ENCODE results near the gene HADHB.
"Not testable (repeated sequence)": the region's sequence is repeated elsewhere in the genome, so short reads cannot be mapped to it uniquely, and the experiment has no call there.

Gene HADHB

DNA sequence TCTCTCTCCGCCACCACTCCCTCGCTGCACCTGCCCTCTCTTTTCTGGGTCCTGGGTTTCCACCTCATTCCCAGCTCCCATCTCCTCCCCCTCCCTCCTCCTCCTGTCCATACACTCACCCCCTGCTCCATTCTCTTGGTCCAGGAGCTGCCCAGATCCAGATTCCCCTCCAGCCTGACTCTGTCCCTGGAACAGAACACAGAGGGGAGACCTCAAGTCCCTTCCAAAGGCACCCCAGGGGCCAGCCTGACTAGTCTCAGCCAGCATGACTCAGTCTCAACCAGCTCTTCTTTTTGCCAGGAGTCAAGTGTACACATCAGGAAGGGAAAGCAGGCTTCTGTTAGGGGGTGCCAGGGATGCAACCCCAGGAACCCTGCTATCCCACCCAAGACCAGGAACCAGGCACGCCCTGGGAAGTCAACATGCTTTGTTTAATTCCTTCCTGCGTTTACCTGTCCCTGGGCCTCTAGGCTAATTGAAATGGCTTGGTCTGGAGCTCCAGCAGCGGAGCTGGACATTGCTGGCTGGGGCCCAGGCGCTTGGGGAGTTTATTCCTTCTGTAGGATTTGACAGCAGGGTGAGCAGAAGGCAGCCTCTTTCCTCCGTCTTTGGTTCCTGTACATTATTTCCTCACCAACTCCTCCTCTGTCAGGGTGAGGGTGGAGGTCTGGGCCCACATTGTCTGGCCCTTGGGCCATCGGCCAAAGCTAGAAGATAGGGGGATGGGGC lies 72.8 kb downstream of the HADHB start:
- no peak for TF ChIP-seq ZFX (IDR thresholded peaks at IDR 0.05; ENCODE audit: borderline replicate concordance)
- TF ChIP-seq, protein P1, sequence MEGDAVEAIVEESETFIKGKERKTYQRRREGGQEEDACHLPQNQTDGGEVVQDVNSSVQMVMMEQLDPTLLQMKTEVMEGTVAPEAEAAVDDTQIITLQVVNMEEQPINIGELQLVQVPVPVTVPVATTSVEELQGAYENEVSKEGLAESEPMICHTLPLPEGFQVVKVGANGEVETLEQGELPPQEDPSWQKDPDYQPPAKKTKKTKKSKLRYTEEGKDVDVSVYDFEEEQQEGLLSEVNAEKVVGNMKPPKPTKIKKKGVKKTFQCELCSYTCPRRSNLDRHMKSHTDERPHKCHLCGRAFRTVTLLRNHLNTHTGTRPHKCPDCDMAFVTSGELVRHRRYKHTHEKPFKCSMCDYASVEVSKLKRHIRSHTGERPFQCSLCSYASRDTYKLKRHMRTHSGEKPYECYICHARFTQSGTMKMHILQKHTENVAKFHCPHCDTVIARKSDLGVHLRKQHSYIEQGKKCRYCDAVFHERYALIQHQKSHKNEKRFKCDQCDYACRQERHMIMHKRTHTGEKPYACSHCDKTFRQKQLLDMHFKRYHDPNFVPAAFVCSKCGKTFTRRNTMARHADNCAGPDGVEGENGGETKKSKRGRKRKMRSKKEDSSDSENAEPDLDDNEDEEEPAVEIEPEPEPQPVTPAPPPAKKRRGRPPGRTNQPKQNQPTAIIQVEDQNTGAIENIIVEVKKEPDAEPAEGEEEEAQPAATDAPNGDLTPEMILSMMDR (IDR thresholded peaks at IDR 0.05) = no peak

DNA sequence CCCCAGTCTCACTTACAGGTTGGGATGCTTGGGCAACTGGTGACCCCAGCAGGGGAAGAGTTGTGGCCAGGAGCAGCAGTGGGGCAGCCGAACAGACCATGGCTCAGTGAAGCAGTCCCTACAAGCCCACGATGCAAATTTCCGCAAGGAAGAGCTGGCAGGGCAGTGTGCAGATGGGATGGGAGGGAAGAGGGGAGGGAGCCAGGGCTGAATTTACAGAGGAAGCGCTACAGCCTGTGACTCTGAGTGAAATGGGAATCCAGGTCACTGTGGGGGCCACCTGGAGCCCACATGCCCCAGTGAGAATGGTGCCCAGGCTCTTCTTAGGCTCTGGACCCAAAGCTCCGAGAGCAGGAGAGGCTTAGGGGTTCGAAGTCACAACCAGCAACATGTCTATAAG lies 74.2 kb downstream of the HADHB start:
- no peak overlapping the region for H3K27ac ChIP-seq
- TF ChIP-seq, protein P1 (IDR thresholded peaks at IDR 0.05) = no peak
- TF ChIP-seq ZFX (IDR thresholded peaks at IDR 0.05; ENCODE audit: borderline replicate concordance) = no peak

More for the DNA sequence above, 72.8 kb downstream of the HADHB start:
- no peak overlapping the region for H3K27ac ChIP-seq

DNA sequence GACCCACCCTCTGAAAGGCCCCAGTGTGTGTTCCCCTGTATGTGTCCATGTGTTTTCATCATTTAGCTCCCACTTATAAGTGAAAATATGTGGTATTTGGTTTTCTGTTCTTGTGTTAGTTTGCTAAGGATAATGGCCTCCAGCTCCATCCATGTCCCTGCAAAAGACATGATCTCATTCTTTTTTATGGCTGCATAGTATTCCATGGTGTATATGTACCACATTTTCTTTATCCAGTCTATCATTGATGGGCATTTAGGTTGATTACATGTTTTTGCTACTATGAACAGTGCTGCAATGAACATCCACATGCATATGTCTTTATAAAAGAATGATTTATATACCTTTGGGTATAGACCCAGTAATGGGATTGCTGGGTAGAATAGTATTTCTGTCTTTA lies 79.7 kb downstream of the HADHB start:
- not testable (repeated sequence) for H3K27ac ChIP-seq

DNA sequence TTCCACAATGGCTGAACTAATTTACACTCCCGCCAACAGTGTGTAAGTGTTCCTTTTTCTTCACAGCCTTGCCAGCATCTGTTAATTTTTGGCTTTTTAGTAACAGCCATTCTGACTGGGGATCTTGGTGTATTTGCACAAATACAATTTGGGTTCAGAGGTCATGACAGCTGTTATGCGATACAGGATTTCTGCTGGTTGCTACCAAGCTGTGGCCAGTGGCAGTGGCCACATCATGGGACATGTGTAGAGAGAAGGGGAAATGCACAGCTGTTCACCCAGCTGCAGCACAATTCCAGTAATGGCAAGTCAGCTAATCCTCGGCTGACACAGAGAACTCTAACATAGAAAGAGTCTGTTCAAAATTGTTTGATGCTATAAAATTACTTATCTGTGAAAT lies 80.2 kb downstream of the HADHB start:
- no peak overlapping the region for H3K27ac ChIP-seq
- TF ChIP-seq, protein P1 (IDR thresholded peaks at IDR 0.05) = no peak
- TF ChIP-seq ZFX (IDR thresholded peaks at IDR 0.05; ENCODE audit: borderline replicate concordance) = no peak

DNA sequence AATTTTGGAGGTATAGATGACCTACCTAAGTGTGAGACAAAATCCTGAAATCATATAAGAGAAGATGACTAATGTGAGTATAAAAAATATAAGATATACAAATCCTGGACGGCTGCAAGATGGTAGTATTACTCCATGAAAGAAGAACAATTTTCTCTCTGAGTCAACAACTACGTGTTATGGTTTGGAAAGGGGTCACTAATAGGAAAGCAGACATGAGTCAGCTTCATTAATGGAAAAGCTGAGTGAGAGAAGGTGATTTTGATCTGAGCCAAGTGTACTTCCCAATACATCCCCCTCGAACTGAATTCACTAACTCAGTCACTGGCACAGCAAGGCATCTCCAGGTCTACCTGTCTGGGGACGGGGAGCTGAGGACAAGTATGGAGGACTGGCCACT lies 81.1 kb downstream of the HADHB start:
- no peak overlapping the region for H3K27ac ChIP-seq
- TF ChIP-seq ZFX (IDR thresholded peaks at IDR 0.05; ENCODE audit: borderline replicate concordance) = no peak
- TF ChIP-seq, protein P1 (IDR thresholded peaks at IDR 0.05) = no peak

DNA sequence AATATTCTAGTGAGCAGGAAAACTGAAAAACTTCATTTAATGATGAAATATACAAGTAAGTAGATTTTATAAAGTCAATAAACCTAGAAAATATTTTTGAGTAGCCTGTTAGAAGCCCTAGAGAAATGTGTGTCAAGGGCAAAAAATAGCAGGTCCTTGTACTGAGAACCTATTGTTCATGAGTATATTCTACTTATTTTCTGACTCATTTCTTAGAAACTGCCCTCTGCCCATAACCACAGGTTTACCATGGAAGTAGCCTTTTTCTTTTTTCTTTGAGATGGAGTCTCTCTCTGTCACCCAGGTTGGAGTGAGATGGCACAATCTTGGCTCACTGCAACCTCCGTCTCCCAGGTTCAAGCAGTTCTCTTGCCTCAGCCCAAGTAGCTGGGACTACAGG lies 81.8 kb downstream of the HADHB start:
- TF ChIP-seq, protein P1 (IDR thresholded peaks at IDR 0.05) = no peak
- no peak for TF ChIP-seq ZFX (IDR thresholded peaks at IDR 0.05; ENCODE audit: borderline replicate concordance)
- H3K27ac ChIP-seq = no peak overlapping the region

DNA sequence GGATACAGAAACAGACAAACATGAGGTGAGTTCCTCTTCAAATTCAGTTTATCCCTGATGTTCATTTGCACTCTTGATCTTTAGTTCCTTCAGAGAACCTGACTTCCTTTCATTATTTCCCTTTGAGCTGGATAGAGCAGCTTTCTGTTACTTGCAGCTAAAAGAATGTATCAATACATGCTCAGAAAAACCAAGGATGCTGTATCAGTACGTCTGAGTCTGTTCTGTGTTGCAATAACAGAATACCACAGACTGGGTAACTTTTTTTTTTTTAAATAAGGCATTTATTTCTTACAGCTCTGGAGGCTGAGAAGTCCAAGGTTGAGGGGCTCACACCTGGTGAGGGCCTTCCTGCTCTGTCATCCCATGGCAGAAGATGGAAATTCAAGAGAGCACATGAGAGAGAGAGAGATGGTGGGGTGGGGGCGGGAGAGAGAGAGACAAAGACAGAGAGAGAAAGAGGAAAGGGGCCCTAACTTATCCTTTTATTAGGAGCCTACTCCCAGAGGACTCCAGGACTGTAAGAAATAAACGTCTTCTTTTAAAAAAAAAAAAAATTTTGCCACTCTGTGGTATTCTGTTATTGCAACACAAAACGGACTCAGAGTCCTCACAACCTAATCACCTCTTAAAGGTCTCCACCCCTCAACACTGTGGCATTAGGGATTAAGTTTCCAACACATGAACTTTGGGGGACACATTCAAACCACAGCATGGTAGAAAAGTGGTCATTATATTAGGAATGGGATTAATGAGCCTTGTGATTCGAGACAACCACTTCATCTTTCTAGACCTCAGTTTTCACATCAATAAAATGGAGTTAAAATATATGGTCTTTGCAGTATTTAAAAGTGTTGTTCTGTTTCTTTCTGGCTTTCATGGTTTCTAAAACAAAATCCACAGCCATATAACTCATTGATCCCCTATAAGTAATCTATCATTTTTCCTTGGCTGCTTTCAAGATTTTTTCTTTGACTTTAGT lies 82.8 kb downstream of the HADHB start:
- TF ChIP-seq, protein P1 (IDR thresholded peaks at IDR 0.05) = no peak
- TF ChIP-seq ZFX (IDR thresholded peaks at IDR 0.05; ENCODE audit: borderline replicate concordance) = no peak
- no peak overlapping the region for H3K27ac ChIP-seq

DNA sequence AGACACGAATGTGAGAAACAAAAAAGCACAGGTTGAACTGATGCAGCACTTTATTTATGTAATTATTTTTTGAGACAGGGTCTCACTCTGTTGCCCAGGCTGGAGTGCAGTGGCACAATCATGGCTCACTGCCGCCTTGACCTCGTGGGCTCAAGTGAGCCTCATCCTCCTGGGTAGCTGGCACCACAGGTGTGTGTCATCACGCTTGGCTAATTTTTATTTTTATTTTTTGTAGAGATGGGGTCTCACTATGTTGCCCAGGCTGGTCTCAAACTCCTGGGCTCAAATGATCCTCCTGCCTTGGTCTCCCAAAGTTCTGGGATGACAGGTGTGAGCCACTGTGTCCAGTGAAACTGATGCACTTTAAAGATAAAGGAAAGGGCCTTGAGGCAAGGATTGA lies 84.3 kb downstream of the HADHB start:
- H3K27ac ChIP-seq = not testable (repeated sequence)
